Immature natural killer cell (primary cell): ENCODE results near the gene SAMD1. TPM values are rescaled to one million over a fixed set of nuclear protein-coding genes. Genes with fewer than 3 reads are reported as not detected.

Experiments
- DNase-seq, 3 donors: peaks; one replicate each; pipeline ENCODE4 v3.0.0; 2022; ENCODE audit warnings: mixed read lengths in 1 of 3
- H3K27ac Mint-ChIP-seq, 6 donors: one replicate each; pipeline ENCODE4 v1.8.0; 2020; ENCODE audit warnings: mixed read lengths in 6 of 6, mild to moderate bottlenecking in 5 of 6, inconsistent platforms in 4 of 6, moderate library complexity in 3 of 6
- H3K27me3 Mint-ChIP-seq, 3 donors: one replicate each; pipeline ENCODE4 v1.8.0; 2020 to 2021; ENCODE audit warnings: low read depth in 3 of 3, mild to moderate bottlenecking in 3 of 3, mixed read lengths in 3 of 3, moderate library complexity in 3 of 3, inconsistent platforms in 1 of 3
- H3K36me3 Mint-ChIP-seq, 3 donors: one replicate each; pipeline ENCODE4 v1.8.0; 2020; ENCODE audit warnings: mixed read lengths in 3 of 3, inconsistent platforms in 2 of 3, mild to moderate bottlenecking in 2 of 3
- H3K4me1 Mint-ChIP-seq, 2 donors: one replicate each; pipeline ENCODE4 v1.8.0; 2020; ENCODE audit warnings: inconsistent platforms in 2 of 2, mild to moderate bottlenecking in 2 of 2, mixed read lengths in 2 of 2, moderate library complexity in 1 of 2
- H3K4me3 Mint-ChIP-seq, 5 donors: one replicate each; pipeline ENCODE4 v1.8.0; 2020; ENCODE audit warnings: mild to moderate bottlenecking in 5 of 5, mixed read lengths in 5 of 5, inconsistent platforms in 3 of 5, moderate library complexity in 3 of 5
- H3K9me3 Mint-ChIP-seq, 6 donors: one replicate each; pipeline ENCODE4 v1.8.0; 2020; ENCODE audit warnings: mild to moderate bottlenecking in 6 of 6, mixed read lengths in 6 of 6, inconsistent platforms in 4 of 6, moderate library complexity in 3 of 6
- polyA plus RNA-seq, 3 donors: library from polyadenylated mRNA; unstranded; fragments of 300-500 nt; fragmentation: Illumina TruSeq; gene quantifications; one replicate each; pipeline ENCODE4 v1.2.3, GENCODE V29; 2021

Gene SAMD1
- polyA plus RNA-seq, 3 donors from 2014 or later: 1.6 to 3.1 TPM; not detected in 1

DNA sequence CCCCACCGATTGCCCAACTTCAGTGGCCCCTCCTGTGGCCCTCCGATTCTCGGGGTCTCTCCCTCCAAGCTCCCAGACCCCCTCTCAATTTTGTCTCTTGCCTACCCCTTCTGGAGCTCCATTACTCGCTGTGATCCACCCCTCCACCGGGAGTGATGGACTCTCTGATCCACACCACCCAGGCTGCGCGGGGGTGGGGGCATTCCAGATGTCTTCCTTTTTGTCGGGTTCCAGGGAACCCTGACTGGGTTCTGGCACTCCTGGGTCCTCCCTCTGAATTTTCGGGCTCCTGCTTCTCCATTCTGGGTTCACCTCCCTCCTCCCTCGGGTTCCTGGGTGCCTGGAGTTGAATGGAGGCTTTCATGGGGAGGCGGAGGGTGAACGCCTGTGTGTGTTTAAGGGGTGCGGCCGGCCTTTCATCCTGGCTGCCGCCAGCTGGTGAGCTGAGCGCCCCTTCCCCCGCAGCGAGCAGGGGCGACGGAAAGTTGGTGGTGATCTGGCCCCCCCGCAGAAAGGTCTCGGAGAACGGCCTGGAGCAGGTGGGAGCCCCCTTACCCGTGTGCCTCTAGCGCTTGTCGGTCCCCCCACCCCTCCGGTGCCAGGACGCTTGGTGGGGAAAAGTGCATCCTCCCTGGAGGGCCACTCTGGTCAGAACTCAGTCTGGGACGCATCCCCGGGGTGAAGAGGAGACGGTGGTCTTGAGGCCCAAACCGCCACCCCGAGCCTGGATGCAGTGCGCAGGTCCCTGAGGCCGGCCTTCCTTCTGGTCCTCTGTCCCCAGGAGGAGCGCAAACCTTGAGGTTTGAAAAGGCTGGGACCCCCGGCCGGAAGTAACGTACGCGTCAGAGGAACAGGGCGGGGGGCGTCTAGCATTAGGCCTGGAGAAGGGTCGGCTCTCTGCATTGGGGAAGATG, 16.4 kb downstream of the SAMD1 start:
- Mint-ChIP-seq H3K4me1 (peaks cover 18 to 21% of the 10 kb centered on the region in 2 donors), H3K9me3 (no peaks in the 10 kb centered on the region), H3K27ac (peak overlapping the region; percentile 81 to 93 (median 88)), H3K27me3 (peaks cover 2 to 5% (median 5%) of the 10 kb centered on the region in 3 donors), H3K36me3 (no peaks in the 10 kb centered on the region), H3K4me3 (peak overlapping the region; percentile 89 to 97 (median 94))
- DNase-seq: peak in 2 of 3 donors; percentile 14 to 18

GRCh38 chr19:14073261-14073924, 17.2 kb downstream of the SAMD1 start:
- H3K27me3 Mint-ChIP-seq: peaks cover 2 to 5% (median 5%) of the 10 kb centered on the region in 3 donors
- peak overlapping the region; percentile 89 to 97 (median 94) for H3K4me3 Mint-ChIP-seq
- peak overlapping the region in 4 of 6 donors; percentile 81 to 93 (median 89) for H3K27ac Mint-ChIP-seq
- peak; percentile 81 to 84 (median 84) for DNase-seq
- peaks cover 18 to 21% of the 10 kb centered on the region in 2 donors for H3K4me1 Mint-ChIP-seq
- H3K9me3 Mint-ChIP-seq: no peaks in the 10 kb centered on the region
- no peaks in the 10 kb centered on the region for H3K36me3 Mint-ChIP-seq

DNA sequence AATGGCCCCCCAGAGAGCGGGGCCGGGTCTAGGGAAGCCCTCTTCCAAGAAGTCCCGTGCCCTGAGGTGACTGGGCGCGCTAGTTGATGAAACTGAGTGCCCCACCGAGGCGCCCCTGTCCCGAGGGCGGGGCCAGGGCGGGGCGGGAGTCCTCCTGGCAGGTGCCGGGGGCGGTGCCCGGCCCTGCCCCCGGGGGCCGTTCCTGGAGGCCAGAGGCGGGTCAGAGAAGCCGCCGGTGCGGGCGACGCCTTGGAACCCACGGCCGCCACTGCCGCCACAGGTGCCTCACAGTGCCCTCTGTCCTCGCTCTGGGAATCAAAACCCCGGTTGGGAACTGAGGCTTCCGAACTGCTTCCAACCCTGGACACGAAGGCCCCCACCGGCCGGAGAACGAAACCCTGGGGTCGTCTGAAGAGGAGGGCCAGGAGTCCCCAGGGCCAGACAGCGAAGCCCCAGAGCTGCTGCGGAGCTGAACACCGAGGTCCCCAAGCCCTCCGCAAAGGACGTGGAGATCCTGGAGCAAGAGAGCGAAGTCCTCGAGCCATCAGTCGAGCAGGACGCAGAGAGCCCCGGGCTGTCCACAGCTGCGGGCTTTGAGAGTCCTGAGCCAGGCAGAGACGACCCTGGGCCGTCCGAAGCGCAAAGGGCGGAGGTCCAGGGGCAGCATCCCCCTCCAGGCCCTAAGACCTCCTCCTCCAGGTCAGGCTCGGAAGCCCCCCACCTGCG, 17.9 kb downstream of the SAMD1 start, which contains the start of gene MISP3:
Gene MISP3 (plus strand): TSS at position 252 of the 726 bp plus-strand sequence. CDS start 524 bp downstream, outside the sequence.
- peaks cover 18 to 21% of the 10 kb centered on the region in 2 donors for H3K4me1 Mint-ChIP-seq
- DNase-seq: peak in 1 of 3 donors; percentile 11

GRCh38 chr19:14070268-14071050, 20.1 kb downstream of the SAMD1 start:
- H3K27me3 Mint-ChIP-seq: peaks cover 8 to 10% (median 8%) of the 10 kb centered on the region in 3 donors
- H3K4me3 Mint-ChIP-seq: peak overlapping the region in 2 of 5 donors; percentile 45 to 62
- H3K9me3 Mint-ChIP-seq: no peaks in the 10 kb centered on the region
- DNase-seq: no peak
- H3K4me1 Mint-ChIP-seq: peaks cover 18 to 19% of the 10 kb centered on the region in 2 donors
- H3K36me3 Mint-ChIP-seq: no peaks in the 10 kb centered on the region
- no peak overlapping the region for H3K27ac Mint-ChIP-seq

More for the DNA sequence above, 17.9 kb downstream of the SAMD1 start, which contains the start of gene MISP3:
- Mint-ChIP-seq H3K4me3 (peak within 1 kb of the TSS; percentile 89 to 97 (median 94)), H3K27ac (peak within 1 kb of the TSS in 3 of 6 donors; percentile 40 to 88 (median 81)), H3K36me3 (no peaks in the 10 kb centered on the region), H3K9me3 (no peaks in the 10 kb centered on the region), H3K27me3 (peaks cover 2 to 9% (median 5%) of the 10 kb centered on the region in 3 donors)

DNA sequence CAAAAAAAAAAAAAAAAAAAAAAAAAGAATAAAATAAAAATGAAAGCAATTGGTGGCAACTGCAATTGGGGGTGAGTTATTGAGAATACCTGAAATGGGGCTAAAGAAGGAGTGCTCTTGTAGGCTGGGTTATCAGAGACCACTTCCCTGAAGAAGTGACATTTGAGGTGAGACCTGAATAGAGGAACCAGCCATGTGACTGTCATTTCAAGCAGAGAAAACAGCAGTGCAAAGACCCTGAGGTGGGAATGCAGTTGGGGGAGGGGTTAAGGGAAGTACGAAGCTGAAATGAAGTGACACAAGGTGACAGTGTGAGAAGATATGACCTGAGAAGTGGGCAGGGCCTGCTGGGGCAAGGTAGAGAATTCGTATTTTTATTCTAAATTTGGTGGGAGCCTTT, 24.4 kb downstream of the SAMD1 start:
- no peaks in the 10 kb centered on the region for H3K36me3 Mint-ChIP-seq
- H3K9me3 Mint-ChIP-seq: no peaks in the 10 kb centered on the region
- H3K4me3 Mint-ChIP-seq: no peak overlapping the region
- no peak for DNase-seq
- H3K27ac Mint-ChIP-seq: no peak overlapping the region
- no peaks in the 10 kb centered on the region for H3K4me1 Mint-ChIP-seq
- H3K27me3 Mint-ChIP-seq: peaks cover 5 to 10% (median 9%) of the 10 kb centered on the region in 3 donors

DNA sequence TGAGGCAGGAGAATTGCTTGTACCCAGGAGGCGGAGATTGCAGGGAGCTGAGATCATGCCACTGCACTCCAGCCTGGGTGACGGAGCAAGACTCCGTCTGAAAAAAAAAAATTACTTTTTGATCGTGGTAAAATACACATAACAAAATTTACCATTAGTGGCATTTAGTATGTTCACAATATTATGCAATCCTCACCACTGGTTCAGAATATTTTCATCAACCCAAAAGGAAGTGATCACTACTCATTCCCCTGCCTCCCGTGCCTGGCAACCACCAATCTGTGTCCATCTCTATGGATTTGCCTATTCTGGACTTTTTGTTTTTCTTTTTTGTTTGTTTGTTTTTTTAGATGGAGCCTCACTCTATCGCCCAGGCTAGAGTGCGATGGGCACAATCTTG, 27.4 kb downstream of the SAMD1 start:
- DNase-seq: no peak
- Mint-ChIP-seq H3K4me3 (no peak overlapping the region), H3K9me3 (no peaks in the 10 kb centered on the region), H3K27ac (no peak overlapping the region), H3K27me3 (peaks cover 9 to 23% (median 12%) of the 10 kb centered on the region in 3 donors), H3K4me1 (peaks cover 8 to 9% of the 10 kb centered on the region in 2 donors), H3K36me3 (no peaks in the 10 kb centered on the region)

DNA sequence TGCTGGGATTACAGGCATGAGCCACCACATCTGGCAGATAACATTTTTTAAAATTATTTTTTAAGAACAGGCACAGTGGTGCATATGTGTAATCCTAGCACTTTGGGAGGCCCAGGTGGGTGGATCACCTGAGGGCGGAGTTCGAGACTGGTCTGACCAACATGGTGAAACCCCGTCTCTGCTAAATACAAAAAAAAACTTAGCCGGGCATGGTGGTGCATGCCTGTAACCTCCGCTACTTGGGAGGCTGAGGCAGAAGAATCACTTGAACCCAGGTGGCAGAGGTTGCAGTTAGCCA, 28.0 kb downstream of the SAMD1 start:
- no peak for DNase-seq
- Mint-ChIP-seq H3K4me1 (peaks cover 10 to 12% of the 10 kb centered on the region in 2 donors), H3K4me3 (no peak overlapping the region), H3K9me3 (no peaks in the 10 kb centered on the region), H3K27me3 (peaks cover 8 to 26% (median 9%) of the 10 kb centered on the region in 3 donors), H3K36me3 (no peaks in the 10 kb centered on the region), H3K27ac (no peak overlapping the region)

- no peaks in the 10 kb centered on the region for H3K36me3 Mint-ChIP-seq
- H3K27ac Mint-ChIP-seq: no peak within 1 kb of the TSS
- H3K27me3 Mint-ChIP-seq: peaks cover 8 to 26% (median 9%) of the 10 kb centered on the region in 3 donors
- H3K4me3 Mint-ChIP-seq: no peak within 1 kb of the TSS
- peaks cover 10 to 14% of the 10 kb centered on the region in 2 donors for H3K4me1 Mint-ChIP-seq
- no peak for DNase-seq
- H3K9me3 Mint-ChIP-seq: no peaks in the 10 kb centered on the region
Measured at GRCh38 chr19:14061751-14062557, 28.6 kb downstream of the SAMD1 start, which contains the start of gene PALM3. Gene PALM3 (minus strand): TSS chr19:14062076. CDS start chr19:14061980, 96 bp downstream.

DNA sequence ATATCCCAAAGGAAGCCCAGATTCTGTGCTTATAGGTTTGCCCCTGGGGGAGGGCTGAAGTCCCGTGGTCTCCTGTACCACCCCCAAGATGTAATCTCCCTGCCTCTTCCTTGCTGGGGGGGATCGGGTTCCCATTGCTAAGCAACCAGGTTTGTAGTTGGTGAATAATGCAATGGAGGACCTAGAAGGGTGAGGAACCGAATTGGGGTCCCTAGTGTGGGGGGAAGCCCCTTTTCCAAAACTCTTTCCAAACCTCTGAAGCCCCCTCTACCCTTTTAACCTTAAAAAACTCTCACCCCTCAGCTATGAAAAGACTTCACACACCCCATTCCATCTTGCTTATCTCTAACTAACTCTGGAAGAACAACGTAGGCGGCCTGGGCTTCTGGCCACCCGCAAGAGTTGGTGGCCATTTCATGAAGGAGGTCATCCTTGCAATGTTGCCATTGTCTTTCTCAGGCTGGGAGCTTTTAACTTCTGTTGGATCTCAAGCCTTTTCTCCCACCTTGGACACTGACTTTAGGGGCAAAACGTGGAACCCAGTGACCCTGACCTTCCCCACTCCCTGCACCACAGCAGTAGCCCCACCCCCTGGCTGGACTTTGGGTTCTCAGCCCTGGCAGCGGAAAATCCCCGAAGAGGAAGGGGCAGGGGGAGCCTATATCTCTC, 29.3 kb downstream of the SAMD1 start:
- no peak overlapping the region for H3K27ac Mint-ChIP-seq
- H3K36me3 Mint-ChIP-seq: no peaks in the 10 kb centered on the region
- no peak overlapping the region for H3K4me3 Mint-ChIP-seq
- DNase-seq: no peak
- H3K9me3 Mint-ChIP-seq: no peaks in the 10 kb centered on the region
- H3K4me1 Mint-ChIP-seq: peaks cover 10 to 16% of the 10 kb centered on the region in 2 donors
- peaks cover 8 to 21% (median 9%) of the 10 kb centered on the region in 3 donors for H3K27me3 Mint-ChIP-seq

DNA sequence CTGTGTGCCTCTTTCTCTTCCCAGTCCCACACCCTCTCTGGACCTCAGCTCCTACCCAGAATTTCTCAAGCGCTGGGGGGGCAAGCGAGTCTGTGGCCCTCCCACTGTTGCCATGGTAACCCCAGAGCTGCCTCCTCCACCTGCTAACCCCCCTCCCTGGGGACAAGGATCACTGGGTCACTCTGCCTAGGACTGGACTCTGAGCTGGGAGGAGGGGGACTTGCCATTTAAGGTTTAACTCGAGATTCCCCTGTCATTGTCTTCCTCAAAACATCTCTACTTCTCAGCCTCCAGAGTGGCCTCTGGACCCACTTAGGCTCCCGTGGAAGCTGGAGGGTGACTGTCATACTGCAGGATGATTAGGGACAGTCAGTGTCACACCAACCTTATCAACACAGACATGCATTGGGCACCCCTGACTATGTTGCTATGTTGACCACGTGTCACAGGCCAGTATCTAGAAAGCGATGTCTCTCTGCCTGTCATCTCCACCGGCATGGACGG, 30.8 kb downstream of the SAMD1 start:
- peaks cover 7 to 21% (median 12%) of the 10 kb centered on the region in 3 donors for H3K27me3 Mint-ChIP-seq
- H3K4me1 Mint-ChIP-seq: peaks cover 10 to 16% of the 10 kb centered on the region in 2 donors
- H3K36me3 Mint-ChIP-seq: no peaks in the 10 kb centered on the region
- no peaks in the 10 kb centered on the region for H3K9me3 Mint-ChIP-seq
- H3K27ac Mint-ChIP-seq: no peak overlapping the region
- H3K4me3 Mint-ChIP-seq: no peak overlapping the region
- DNase-seq: no peak

DNA sequence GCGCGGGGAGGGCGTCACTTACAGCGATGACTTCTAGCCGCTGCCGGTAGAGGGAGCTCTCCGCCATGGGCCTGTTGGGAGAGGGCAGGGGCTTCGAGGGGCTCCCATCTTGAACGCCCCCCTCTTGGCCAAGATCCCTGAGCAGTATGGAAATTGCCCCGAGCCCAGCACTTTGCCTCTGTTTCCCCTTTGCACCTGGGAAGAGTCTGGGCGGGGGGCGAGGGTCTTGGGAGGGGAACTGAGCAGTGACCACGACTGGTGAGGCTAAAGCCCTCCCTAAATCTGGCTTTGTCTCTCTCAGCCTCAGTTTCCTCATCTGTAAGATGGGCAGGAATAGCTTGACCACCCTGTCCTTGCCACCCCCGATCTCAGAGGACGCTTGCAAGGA, 31.5 kb downstream of the SAMD1 start:
- peak in 2 of 3 donors; percentile 33 to 40 for DNase-seq
- H3K27me3 Mint-ChIP-seq: peaks cover 7 to 19% (median 14%) of the 10 kb centered on the region in 3 donors
- H3K36me3 Mint-ChIP-seq: peaks cover 0 to 2% (median 1%) of the 10 kb centered on the region in 3 donors
- peaks cover 10 to 16% of the 10 kb centered on the region in 2 donors for H3K4me1 Mint-ChIP-seq
- H3K27ac Mint-ChIP-seq: no peak overlapping the region
- no peaks in the 10 kb centered on the region for H3K9me3 Mint-ChIP-seq
- peak overlapping the region in 3 of 5 donors; percentile 21 to 50 (median 44) for H3K4me3 Mint-ChIP-seq
